Fibroblast of skin of left biceps (primary cell): Measurements from ENCODE around the gene GNG3.
"Not testable (repeated sequence)": the region's sequence is repeated elsewhere in the genome, so short reads cannot be mapped to it uniquely, and the experiment has no call there.

Source experiments
- DNase-seq, 2 experiments: peaks; one replicate each; pipeline ENCODE4 v3.0.0-alpha.2; 2013; ENCODE audit warnings: low read depth in 2 of 2

Gene GNG3

GRCh38 chr11:62707277-62707861 lies at the start of gene GNG3, which contains the start of gene BSCL2:
GNG3 (plus strand) TSS chr11:62707676; CDS start chr11:62708296, 620 bp downstream.
BSCL2 (minus strand) TSS chr11:62707424; CDS start chr11:62707195, 229 bp downstream.
- DNase-seq, result no peak

- no peak for DNase-seq
Observed at GRCh38 chr11:62664405-62665074, 42.9 kb upstream of the GNG3 start.

DNA sequence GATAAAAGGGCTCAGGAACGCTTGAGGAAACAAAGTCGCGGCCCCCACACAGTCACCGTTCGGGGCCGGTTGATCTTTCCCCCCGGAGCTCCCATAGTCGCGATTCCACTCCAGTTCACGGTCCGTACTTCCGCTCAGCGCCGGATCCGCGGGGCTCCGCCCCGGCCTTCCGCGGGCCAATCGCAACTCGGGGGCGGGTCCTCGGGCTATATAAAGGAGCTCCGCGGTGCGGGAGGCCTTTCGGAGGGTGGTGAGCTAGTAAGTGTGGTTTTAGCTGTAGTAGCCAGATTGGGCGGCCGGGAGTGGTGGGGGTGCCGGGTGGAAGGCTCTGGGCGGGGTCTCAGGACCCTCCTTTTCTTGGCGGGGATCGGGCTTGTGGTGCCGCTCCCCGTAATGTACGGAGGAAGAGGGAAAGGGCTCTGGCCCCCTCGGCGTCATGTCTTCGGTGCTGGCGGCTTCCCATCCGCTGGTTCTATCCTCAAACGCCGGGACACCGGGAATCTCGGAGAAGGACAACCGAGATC lies 42.3 kb upstream of the GNG3 start, which contains the start of the genes C11orf98 and CSKMT:
Gene C11orf98 (minus strand): TSS at position 136 of the 524 bp plus-strand sequence. CDS start 41 bp downstream, at position 95.
Gene CSKMT (plus strand): TSS at position 238 of the 524 bp plus-strand sequence. CDS start 568 bp downstream, outside the sequence.
- peak; percentile 83 to 85 for DNase-seq

DNA sequence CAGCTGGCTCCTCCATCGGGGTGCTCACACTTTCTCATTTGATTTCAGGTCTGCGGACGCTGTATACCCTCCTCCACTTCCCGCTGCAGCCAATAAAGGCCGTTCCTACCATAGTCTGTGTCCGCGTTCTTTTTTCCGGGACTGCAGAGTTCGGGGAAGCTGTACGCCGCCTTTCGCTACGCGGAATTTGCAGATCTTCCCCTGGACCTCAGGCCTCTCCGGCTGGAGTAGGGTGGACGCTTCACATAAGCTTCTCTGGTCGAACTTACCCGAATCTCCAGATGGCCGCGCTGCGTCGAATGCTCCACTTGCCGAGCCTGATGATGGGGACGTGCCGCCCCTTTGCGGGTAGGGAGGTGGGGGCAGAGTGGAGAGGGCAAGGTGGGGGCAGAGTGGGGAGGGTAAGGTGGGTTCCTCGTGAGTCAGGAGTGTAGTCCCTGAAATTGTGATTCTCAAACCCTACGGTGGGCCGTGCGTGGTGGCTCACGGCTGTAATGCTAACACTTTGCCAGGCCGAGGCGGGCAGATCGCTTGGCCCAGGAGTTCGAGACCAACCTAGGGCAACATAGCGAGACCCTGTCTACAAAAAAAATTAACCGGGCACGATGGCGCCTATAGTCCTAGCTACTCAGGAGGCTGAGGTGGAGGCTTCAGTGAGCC lies 41.7 kb upstream of the GNG3 start:
- DNase-seq, result no peak

DNA sequence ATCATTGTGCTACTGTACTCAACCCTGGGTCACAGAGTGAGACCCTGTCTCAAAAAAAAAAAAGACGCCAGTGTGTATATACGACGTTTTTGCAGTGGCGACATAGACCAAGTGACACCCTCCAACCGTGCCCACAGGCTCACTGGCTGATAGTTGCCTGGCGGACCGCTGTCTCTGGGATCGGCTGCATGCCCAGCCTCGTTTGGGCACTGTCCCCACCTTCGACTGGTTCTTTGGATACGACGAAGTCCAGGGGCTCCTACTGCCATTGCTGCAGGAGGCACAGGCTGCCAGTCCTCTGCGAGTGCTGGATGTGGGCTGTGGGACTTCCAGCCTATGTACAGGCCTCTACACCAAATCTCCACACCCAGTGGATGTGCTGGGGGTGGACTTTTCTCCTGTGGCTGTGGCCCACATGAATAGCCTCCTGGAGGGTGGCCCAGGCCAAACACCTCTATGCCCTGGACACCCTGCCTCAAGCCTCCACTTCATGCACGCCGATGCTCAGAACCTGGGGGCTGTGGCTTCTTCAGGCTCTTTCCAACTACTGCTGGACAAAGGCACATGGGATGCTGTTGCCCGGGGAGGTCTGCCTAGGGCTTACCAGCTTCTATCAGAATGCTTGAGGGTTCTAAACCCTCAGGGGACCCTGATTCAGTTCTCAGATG lies 41.1 kb upstream of the GNG3 start:
- no peak for DNase-seq

DNA sequence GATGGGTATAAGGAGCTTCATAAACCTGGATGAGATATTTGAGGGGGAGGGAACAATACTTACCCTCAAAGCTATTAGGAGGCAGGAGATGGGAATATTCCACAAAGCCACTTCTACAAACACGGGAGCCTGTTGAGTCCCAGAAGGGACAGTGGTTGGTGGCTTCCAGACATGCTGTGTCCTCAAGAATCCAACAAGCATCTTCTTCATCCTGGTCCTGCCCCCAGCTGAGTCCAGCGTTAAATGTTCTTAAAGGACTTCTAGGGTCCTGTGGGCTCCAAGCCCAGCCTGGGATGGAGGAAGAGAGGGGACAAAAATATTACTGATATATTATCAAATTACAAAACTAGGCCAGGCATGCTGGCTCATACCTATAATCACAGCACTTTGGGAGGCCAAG lies 40.0 kb upstream of the GNG3 start:
- no peak for DNase-seq

GRCh38 chr11:62669420-62670161 lies 37.9 kb upstream of the GNG3 start:
- DNase-seq, result no peak

GRCh38 chr11:62671236-62671607 lies 36.3 kb upstream of the GNG3 start:
- DNase-seq, result peak in 1 of 2 experiments; percentile 70

- peak in 1 of 2 experiments; percentile 76 for DNase-seq
Observed at GRCh38 chr11:62671608-62672389, 35.7 kb upstream of the GNG3 start, which contains the start of the genes LBHD1 and UQCC3. LBHD1 (minus strand) TSS chr11:62672267; CDS start chr11:62670031, 2,236 bp downstream. UQCC3 (plus strand) TSS chr11:62671673; CDS start chr11:62671746, 73 bp downstream.

- DNase-seq, result no peak
Observed at GRCh38 chr11:62673196-62673525, 34.3 kb upstream of the GNG3 start.

DNA sequence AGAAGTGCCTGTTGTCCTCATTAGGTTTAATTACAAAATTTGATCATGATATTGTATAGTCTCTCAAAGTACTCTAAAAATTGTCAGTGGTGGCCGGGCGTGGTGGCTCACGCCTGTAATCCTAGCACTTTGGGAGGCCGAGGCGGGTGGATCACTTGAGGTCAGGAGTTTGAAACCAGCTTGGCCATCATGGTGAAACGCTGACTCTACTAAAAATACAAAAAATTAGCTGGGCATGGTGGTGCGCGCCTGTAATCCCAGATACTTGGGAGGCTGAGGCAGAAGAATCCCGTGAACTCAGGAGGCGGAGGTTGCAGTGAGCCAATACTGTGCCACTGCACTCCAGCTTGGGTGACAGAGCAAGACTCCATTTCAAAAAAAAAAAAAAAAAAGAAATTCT lies 32.1 kb upstream of the GNG3 start:
- DNase-seq, result not testable (repeated sequence)

- DNase-seq, result no peak
Observed at GRCh38 chr11:62676698-62677097, 30.8 kb upstream of the GNG3 start.

DNA sequence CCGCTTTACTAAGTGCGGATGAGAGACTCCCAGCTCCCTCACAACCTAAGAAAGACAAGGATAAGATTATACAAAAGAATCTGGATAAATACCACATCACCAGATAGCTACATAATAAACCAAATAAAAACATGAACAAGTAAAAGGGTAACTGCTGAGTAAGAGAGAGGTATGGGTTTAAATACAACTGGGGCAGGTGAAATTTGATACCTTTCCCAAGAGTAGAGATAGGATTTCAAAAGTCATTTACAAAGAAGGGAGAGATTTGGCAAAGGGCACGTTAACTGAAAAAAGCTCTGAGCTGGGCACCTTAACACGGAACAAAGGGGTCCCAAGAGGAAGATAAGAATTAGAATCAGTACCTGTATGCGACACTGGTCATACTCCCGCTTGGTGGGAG lies 30.3 kb upstream of the GNG3 start:
- no peak for DNase-seq

GRCh38 chr11:62677714-62678113 lies 29.8 kb upstream of the GNG3 start:
- DNase-seq, result no peak

GRCh38 chr11:62678433-62678769 lies 29.1 kb upstream of the GNG3 start:
- no peak for DNase-seq

DNA sequence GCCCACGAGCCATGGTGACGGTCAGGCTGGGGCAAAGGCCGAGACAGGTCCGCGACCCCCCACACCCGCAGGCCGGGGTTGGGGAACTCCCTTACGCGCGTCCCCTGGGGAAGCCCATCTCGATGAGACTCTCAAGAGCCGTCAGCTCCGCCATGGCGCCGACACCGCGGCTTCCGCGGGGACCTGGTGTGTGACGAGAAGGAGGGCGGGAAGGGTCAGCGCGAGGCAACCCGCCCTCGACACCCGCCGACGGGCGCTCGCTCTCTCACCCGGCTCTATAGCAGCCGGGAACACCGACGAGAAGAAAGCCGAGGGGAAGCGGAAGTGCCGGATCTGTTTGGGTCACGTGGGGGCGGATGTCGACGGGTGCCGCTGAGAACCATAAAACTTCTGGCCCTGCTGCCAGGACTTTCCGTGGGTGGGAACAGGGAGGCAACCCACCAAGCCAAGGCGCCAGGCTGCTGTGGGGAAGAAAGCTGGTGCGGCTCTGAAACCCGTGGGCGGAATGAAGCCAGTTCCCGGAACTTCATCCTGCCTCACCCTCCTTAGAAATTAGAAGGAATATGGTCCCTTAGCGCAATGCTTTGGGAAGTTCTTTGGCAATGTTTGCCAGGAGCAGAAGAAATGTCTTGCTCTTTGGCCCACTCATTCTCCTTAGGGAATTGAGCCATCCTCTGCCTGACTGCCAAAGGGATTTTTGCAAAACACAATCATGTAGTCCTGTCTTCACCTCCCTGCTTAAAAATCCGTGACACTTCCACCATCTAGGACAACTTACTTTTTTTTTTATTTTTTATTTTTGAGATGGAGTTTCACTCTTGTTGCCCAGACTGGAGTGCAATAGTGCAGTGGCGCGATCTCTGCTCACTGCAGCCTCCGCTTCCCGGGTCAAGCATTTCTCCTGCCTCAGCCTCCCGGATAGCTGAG lies 28.4 kb upstream of the GNG3 start, which contains the start of gene UBXN1:
Gene UBXN1 (minus strand): TSS at position 304 of the 927 bp plus-strand sequence. CDS start 150 bp downstream, at position 154.
- DNase-seq, result peak; percentile 75 to 84

DNA sequence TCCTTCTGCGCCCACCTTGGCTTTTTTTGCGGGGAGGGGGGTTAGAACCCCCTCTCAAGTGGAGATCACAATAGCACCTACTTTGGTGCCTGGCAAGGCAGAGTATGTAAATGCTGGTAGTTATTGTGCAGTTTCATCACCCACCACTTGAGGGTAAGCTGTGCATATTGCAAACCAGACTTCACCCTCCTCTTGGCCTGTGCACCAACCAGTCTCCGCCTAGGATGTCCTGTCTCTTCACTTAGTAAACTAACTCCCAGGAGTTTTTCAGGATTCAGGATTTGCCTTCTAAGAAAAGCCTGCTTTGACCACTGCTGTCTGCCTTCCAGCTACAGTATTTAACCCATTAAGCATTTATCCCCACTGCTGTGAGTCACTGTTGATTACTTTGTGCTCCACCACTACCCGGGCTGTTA lies 26.6 kb upstream of the GNG3 start:
- DNase-seq, result peak in 1 of 2 experiments; percentile 56

DNA sequence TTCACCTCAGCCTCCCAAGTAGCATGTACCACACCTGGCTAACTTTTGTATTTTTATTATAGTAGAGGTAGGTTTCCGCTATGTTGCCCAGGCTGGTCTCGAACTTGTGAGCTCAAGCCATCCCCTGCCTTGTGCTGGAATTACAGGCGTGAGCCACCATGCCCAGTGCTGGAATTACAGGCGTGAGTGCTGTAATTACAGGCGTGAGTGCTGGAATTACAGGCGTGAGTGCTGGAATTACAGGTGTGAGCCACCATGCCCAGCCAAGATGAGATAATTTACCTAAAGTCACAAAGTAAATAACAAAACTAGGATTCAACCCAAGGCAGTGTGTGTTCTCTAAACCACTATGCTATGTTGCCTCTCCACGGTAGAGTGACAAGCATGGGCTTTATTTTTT lies 25.0 kb upstream of the GNG3 start:
- no peak for DNase-seq
